CD4-positive, alpha-beta memory T cell (primary cell): ENCODE data around the gene MFRP. TPM values are rescaled to one million over a fixed set of nuclear protein-coding genes. Genes with fewer than 3 reads are reported as not detected.
"Not testable (repeated sequence)": the region's sequence is repeated elsewhere in the genome, so short reads cannot be mapped to it uniquely, and the experiment has no call there.

Experiments used
- CTCF ChIA-PET: fragments of 350-600 bp; sonication (Branson Sonifier 250); formaldehyde crosslinking; loops from one replicate; lab custom pipeline; 2021; ENCODE audit warnings: inconsistent platforms; ENCODE audit not compliant: partially characterized antibody; lab: Charles Lee
- POLR2A ChIA-PET: fragments of 350-600 bp; sonication (Branson Sonifier 250); formaldehyde crosslinking; loops from one replicate; lab custom pipeline; 2021; ENCODE audit not compliant: partially characterized antibody; lab: Charles Lee
- DNase-seq, 5 donors: peaks; one replicate each; pipeline versions ENCODE4 v3.0.0 to v3.0.0-alpha.2; 2020 to 2022; ENCODE audit warnings: mixed read lengths in 1 of 5
- H3K27ac ChIP-seq: one replicate; pipeline ENCODE4 v1.7.0; 2013; ENCODE audit warnings: low read depth, low read length
- H3K27me3 ChIP-seq: 2 replicates; pipeline ENCODE4 v1.7.0; 2013; ENCODE audit warnings: mild to moderate bottlenecking, low read length, moderate library complexity; ENCODE audit not compliant: insufficient read depth
- H3K36me3 ChIP-seq: 2 replicates; pipeline ENCODE4 v1.7.0; 2013; ENCODE audit warnings: mild to moderate bottlenecking, low read length, moderate library complexity; ENCODE audit not compliant: insufficient read depth
- H3K4me1 ChIP-seq: 2 replicates; pipeline ENCODE4 v1.7.0; 2013; ENCODE audit warnings: mild to moderate bottlenecking, low read length, moderate library complexity; ENCODE audit not compliant: insufficient read depth
- H3K4me3 ChIP-seq, 2 donors: one replicate each; pipeline ENCODE4 v1.7.0; 2013; ENCODE audit warnings: low read length in 2 of 2, mild to moderate bottlenecking in 1 of 2
- H3K9me3 ChIP-seq, 2 donors: one replicate each; pipeline ENCODE4 v1.7.0; 2013; ENCODE audit warnings: low read length in 2 of 2, control low read depth in 1 of 2; ENCODE audit not compliant: control insufficient read depth in 1 of 2
- H3K27ac Mint-ChIP-seq, 7 donors: one replicate each; pipeline ENCODE4 v1.8.0; 2020 to 2021; ENCODE audit warnings: mixed read lengths in 7 of 7, mild to moderate bottlenecking in 6 of 7, inconsistent platforms in 3 of 7, moderate library complexity in 3 of 7
- H3K27me3 Mint-ChIP-seq, 2 donors: one replicate each; pipeline ENCODE4 v1.8.0; 2020 to 2021; ENCODE audit warnings: mixed read lengths in 2 of 2
- H3K36me3 Mint-ChIP-seq, 2 donors: one replicate each; pipeline ENCODE4 v1.8.0; 2020 to 2021; ENCODE audit warnings: mixed read lengths in 2 of 2, inconsistent platforms in 1 of 2, mild to moderate bottlenecking in 1 of 2
- H3K4me1 Mint-ChIP-seq, 4 donors: one replicate each; pipeline ENCODE4 v1.8.0; 2020 to 2021; ENCODE audit warnings: mixed read lengths in 4 of 4, mild to moderate bottlenecking in 1 of 4
- H3K4me3 Mint-ChIP-seq, 8 donors: one replicate each; pipeline ENCODE4 v1.8.0; 2020 to 2021; ENCODE audit warnings: mixed read lengths in 8 of 8, mild to moderate bottlenecking in 7 of 8, moderate library complexity in 6 of 8, inconsistent platforms in 3 of 8
- H3K9me3 Mint-ChIP-seq, 8 donors: one replicate each; pipeline ENCODE4 v1.8.0; 2020 to 2021; ENCODE audit warnings: mixed read lengths in 8 of 8, mild to moderate bottlenecking in 5 of 8, inconsistent platforms in 3 of 8, moderate library complexity in 1 of 8
- intact Hi-C: fragments of 100-400 bp; cut with micrococcal nuclease; formaldehyde crosslinking; loops from one replicate; pipeline ENCODE4 v1.15.1; 2023
- polyA plus RNA-seq, 2 donors: library from polyadenylated mRNA; unstranded; fragments of 300-500 nt; fragmentation: Illumina TruSeq; gene quantifications; one replicate each; pipeline ENCODE4 v1.2.3, GENCODE V29; 2021
- total RNA-seq, 2 experiments: library from RNA; stranded (reverse); gene quantifications; one replicate each; pipeline ENCODE4 v1.2.3, GENCODE V29; 2021

Gene MFRP
- not detected for total RNA-seq
- not detected for polyA plus RNA-seq

GRCh38 chr11:119346605-119347004 is at the start of gene MFRP:
TSS of gene MFRP (minus strand) at chr11:119346705. CDS start at chr11:119346513, 192 bp downstream.
- no peak within 1 kb of the TSS for H3K27ac Mint-ChIP-seq
- Histone ChIP-seq H3K9me3 (no peaks in the 10 kb centered on the region), H3K4me1 (peaks cover 6% of the 10 kb centered on the region), H3K27ac (no peak within 1 kb of the TSS), H3K27me3 (peaks cover 4% of the 10 kb centered on the region), H3K36me3 (no peaks in the 10 kb centered on the region), H3K4me3 (no peak within 1 kb of the TSS)
- H3K9me3 Mint-ChIP-seq: peaks cover 0 to 2% (median 0%) of the 10 kb centered on the region in 8 donors
- no peak within 1 kb of the TSS for H3K4me3 Mint-ChIP-seq
- no peak for DNase-seq
- intact Hi-C loops: no loop called here
- peaks cover 12 to 20% of the 10 kb centered on the region in 2 donors for H3K27me3 Mint-ChIP-seq
- CTCF ChIA-PET: interaction anchor here (0.5 to 2.7 kb wide), 3 partner anchors 10 to 1716 kb away, joined by 3 to 10 read pairs (median 3); no protein-coding TSS in a partner anchor
- peaks cover 0 to 5% (median 4%) of the 10 kb centered on the region in 4 donors for H3K4me1 Mint-ChIP-seq
- no peaks in the 10 kb centered on the region for H3K36me3 Mint-ChIP-seq
- POLR2A ChIA-PET: no interaction called here

- no peaks in the 10 kb centered on the region for H3K4me1 ChIP-seq
- Mint-ChIP-seq H3K4me3 (no peak overlapping the region), H3K4me1 (no peaks in the 10 kb centered on the region), H3K27me3 (peaks cover 15 to 29% of the 10 kb centered on the region in 2 donors), H3K36me3 (no peaks in the 10 kb centered on the region), H3K9me3 (peaks cover 0 to 1% (median 0%) of the 10 kb centered on the region in 8 donors), H3K27ac (no peak overlapping the region)
- intact Hi-C loops: no loop called here
- H3K9me3 ChIP-seq: no peaks in the 10 kb centered on the region
- H3K36me3 ChIP-seq: no peaks in the 10 kb centered on the region
- H3K4me3 ChIP-seq: no peak overlapping the region
- no peak overlapping the region for H3K27ac ChIP-seq
- CTCF ChIA-PET: no interaction called here
- H3K27me3 ChIP-seq: peaks cover 5% of the 10 kb centered on the region
- DNase-seq: no peak
- POLR2A ChIA-PET: no interaction called here
Observed at GRCh38 chr11:119391275-119391674, 44.8 kb upstream of the MFRP start.

- H3K9me3 ChIP-seq: no peaks in the 10 kb centered on the region
- intact Hi-C loops: no loop called here
Observed at GRCh38 chr11:119389611-119390254, 43.2 kb upstream of the MFRP start.

GRCh38 chr11:119388103-119388502 is 41.6 kb upstream of the MFRP start:
- Histone ChIP-seq H3K36me3 (no peaks in the 10 kb centered on the region), H3K9me3 (no peaks in the 10 kb centered on the region), H3K27ac (no peak overlapping the region), H3K4me1 (no peaks in the 10 kb centered on the region), H3K27me3 (no peaks in the 10 kb centered on the region), H3K4me3 (no peak overlapping the region)
- Mint-ChIP-seq H3K4me3 (no peak overlapping the region), H3K27me3 (peaks cover 8 to 17% of the 10 kb centered on the region in 2 donors), H3K27ac (no peak overlapping the region), H3K36me3 (no peaks in the 10 kb centered on the region), H3K9me3 (peaks cover 0 to 1% (median 0%) of the 10 kb centered on the region in 8 donors), H3K4me1 (no peaks in the 10 kb centered on the region)
- intact Hi-C loops: no loop called here
- DNase-seq: no peak
- ChIA-PET CTCF (no interaction called here), POLR2A (no interaction called here)

More at GRCh38 chr11:119389611-119390254, 43.2 kb upstream of the MFRP start:
- H3K27ac Mint-ChIP-seq: peak overlapping the region in 1 of 7 donors; percentile 16
- no peak overlapping the region for H3K4me3 Mint-ChIP-seq
- Histone ChIP-seq H3K36me3 (no peaks in the 10 kb centered on the region), H3K4me3 (no peak overlapping the region), H3K27ac (no peak overlapping the region), H3K4me1 (no peaks in the 10 kb centered on the region), H3K27me3 (peaks cover 2% of the 10 kb centered on the region)
- DNase-seq: peak in 1 of 5 donors; percentile 10
- CTCF ChIA-PET: no interaction called here
- no peaks in the 10 kb centered on the region for H3K4me1 Mint-ChIP-seq
- peaks cover 0 to 1% (median 0%) of the 10 kb centered on the region in 8 donors for H3K9me3 Mint-ChIP-seq
- H3K36me3 Mint-ChIP-seq: no peaks in the 10 kb centered on the region
- POLR2A ChIA-PET: no interaction called here
- peaks cover 9 to 24% of the 10 kb centered on the region in 2 donors for H3K27me3 Mint-ChIP-seq

- peaks cover 3 to 9% of the 10 kb centered on the region in 2 donors for H3K27me3 Mint-ChIP-seq
- Histone ChIP-seq H3K4me3 (no peak overlapping the region), H3K36me3 (no peaks in the 10 kb centered on the region), H3K4me1 (peaks cover 17% of the 10 kb centered on the region), H3K27me3 (no peaks in the 10 kb centered on the region), H3K9me3 (no peaks in the 10 kb centered on the region), H3K27ac (no peak overlapping the region)
- intact Hi-C loops: no loop called here
- H3K4me1 Mint-ChIP-seq: peaks cover 0 to 9% (median 6%) of the 10 kb centered on the region in 4 donors
- no peak overlapping the region for H3K27ac Mint-ChIP-seq
- CTCF ChIA-PET: interaction anchor here (1.2 to 13.9 kb wide), 5 partner anchors 14 to 60 kb away, joined by 3 to 179 read pairs (median 5); no protein-coding TSS in a partner anchor
- no peak for DNase-seq
- POLR2A ChIA-PET: no interaction called here
- H3K36me3 Mint-ChIP-seq: no peaks in the 10 kb centered on the region
- no peak overlapping the region for H3K4me3 Mint-ChIP-seq
- H3K9me3 Mint-ChIP-seq: no peaks in the 10 kb centered on the region
Observed at GRCh38 chr11:119384332-119384731, 37.8 kb upstream of the MFRP start.

GRCh38 chr11:119382513-119382912 is 36.0 kb upstream of the MFRP start:
- ChIA-PET CTCF (interaction anchor here (1.6 to 13.9 kb wide), 3 partner anchors 10 to 26 kb away, joined by 6 to 179 read pairs (median 6); no protein-coding TSS in a partner anchor), POLR2A (interaction anchor here (0.6 to 2.3 kb wide), 2 partner anchors 26 to 41 kb away, joined by 3 to 16 read pairs; no protein-coding TSS in a partner anchor)
- H3K36me3 ChIP-seq, H3K36me3 Mint-ChIP-seq, H3K4me3 ChIP-seq, DNase-seq, H3K27ac ChIP-seq, H3K27me3 ChIP-seq, H3K27me3 Mint-ChIP-seq, H3K4me1 Mint-ChIP-seq, H3K4me3 Mint-ChIP-seq, H3K27ac Mint-ChIP-seq, intact Hi-C loops, H3K9me3 Mint-ChIP-seq, H3K9me3 ChIP-seq: not testable (repeated sequence)
- H3K4me1 ChIP-seq: peaks cover 17% of the 10 kb centered on the region

- intact Hi-C loops: no loop called here
- H3K27ac ChIP-seq: peak overlapping the region; percentile 49
- DNase-seq: peak in 1 of 5 donors; percentile 10
- Mint-ChIP-seq H3K27ac (no peak overlapping the region), H3K4me1 (peaks cover 0 to 9% (median 6%) of the 10 kb centered on the region in 4 donors), H3K4me3 (no peak overlapping the region), H3K36me3 (no peaks in the 10 kb centered on the region), H3K9me3 (no peaks in the 10 kb centered on the region), H3K27me3 (peaks cover 0 to 3% of the 10 kb centered on the region in 2 donors)
- ChIA-PET POLR2A (interaction anchor here (0.6 to 2.3 kb wide), 3 partner anchors 26 to 41 kb away, joined by 3 to 16 read pairs (median 3); no protein-coding TSS in a partner anchor), CTCF (interaction anchor here (1.6 to 13.9 kb wide), 3 partner anchors 9 to 25 kb away, joined by 6 to 179 read pairs (median 6); no protein-coding TSS in a partner anchor)
- no peaks in the 10 kb centered on the region for H3K27me3 ChIP-seq
- H3K4me1 ChIP-seq: peaks cover 17% of the 10 kb centered on the region
- H3K4me3 ChIP-seq: peak overlapping the region; percentile 68 to 77
- no peaks in the 10 kb centered on the region for H3K36me3 ChIP-seq
- H3K9me3 ChIP-seq: no peaks in the 10 kb centered on the region
Observed at GRCh38 chr11:119382101-119382500, 35.6 kb upstream of the MFRP start.
